ENCODE results near the gene ZNF165. TPM values are rescaled to one million over a fixed set of nuclear protein-coding genes. Genes with fewer than 3 reads are reported as not detected.

Gene ZNF165
- total and polyA plus RNA-seq, 2 of the 13 experiments (the other 11 are each of a cell fraction or from before 2014, with no cell fraction given): 0.58 to 8.6 TPM

DNA sequence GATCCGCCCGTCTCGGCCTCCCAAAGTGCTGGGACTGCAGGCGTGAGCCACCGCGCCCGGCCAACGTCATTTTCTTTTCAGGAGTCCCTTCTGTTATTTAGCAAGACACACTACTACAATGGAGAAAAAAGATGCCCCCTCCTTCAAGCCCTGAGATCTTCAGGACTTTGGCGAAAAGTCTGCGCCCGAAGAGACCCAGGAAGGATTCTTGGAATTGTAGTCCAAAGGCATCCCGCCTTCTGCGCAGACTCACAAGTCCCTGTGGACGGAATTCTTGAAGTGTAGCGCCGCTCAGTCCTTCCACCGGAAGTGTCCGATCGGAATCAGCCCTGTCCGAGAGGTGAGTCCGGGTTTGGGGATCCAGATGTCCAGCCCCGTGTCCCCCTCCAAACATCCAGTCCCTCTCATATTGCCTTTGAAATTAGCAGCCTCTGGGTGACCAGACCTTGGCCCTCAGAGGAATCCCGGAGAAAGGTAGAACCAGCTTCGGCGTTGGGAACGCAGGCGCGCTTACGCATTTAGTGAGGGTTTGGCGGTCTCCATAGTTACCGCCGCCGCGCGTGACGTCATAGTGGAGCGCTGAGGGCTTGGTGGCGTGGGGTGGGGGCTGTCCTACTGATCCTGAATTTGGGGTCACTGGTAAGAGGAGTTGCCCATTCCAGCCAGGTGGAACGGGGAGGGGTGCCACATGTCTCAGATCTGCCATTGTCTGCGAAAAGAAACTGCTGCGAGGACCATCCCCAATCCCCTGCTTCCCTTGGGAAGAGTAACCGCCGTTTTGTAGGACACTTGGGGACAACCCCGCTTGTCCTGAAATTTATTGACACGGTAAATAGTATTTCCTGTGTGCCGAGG lies 490 bp downstream of the ZNF165 start (continued):
- TF ChIP-seq ZNF558 (CRISPR knock-in tag; IDR thresholded peaks at IDR 0.05; ENCODE audit: borderline replicate concordance): peak; percentile 55; the same call in 1 of the 2 replicates
- TF ChIP-seq FOXJ3 (CRISPR knock-in tag; IDR thresholded peaks at IDR 0.05; ENCODE audit: borderline replicate concordance): peak; percentile 68
- TF ChIP-seq, protein P1, sequence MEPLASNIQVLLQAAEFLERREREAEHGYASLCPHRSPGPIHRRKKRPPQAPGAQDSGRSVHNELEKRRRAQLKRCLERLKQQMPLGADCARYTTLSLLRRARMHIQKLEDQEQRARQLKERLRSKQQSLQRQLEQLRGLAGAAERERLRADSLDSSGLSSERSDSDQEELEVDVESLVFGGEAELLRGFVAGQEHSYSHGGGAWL (CRISPR knock-in tag; IDR thresholded peaks at IDR 0.05): peak; percentile 61; the same call in 1 of the 2 replicates
- TF ChIP-seq THYN1 (CRISPR knock-in tag; IDR thresholded peaks at IDR 0.05; ENCODE audit: borderline replicate concordance, low read depth): no peak
- TF ChIP-seq RXRB (CRISPR knock-in tag; IDR thresholded peaks at IDR 0.05; ENCODE audit: borderline replicate concordance): peak; percentile 87
- TF ChIP-seq, protein P2, sequence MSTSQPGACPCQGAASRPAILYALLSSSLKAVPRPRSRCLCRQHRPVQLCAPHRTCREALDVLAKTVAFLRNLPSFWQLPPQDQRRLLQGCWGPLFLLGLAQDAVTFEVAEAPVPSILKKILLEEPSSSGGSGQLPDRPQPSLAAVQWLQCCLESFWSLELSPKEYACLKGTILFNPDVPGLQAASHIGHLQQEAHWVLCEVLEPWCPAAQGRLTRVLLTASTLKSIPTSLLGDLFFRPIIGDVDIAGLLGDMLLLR (CRISPR knock-in tag; IDR thresholded peaks at IDR 0.05): peak; percentile 77
- TF ChIP-seq, protein P3, sequence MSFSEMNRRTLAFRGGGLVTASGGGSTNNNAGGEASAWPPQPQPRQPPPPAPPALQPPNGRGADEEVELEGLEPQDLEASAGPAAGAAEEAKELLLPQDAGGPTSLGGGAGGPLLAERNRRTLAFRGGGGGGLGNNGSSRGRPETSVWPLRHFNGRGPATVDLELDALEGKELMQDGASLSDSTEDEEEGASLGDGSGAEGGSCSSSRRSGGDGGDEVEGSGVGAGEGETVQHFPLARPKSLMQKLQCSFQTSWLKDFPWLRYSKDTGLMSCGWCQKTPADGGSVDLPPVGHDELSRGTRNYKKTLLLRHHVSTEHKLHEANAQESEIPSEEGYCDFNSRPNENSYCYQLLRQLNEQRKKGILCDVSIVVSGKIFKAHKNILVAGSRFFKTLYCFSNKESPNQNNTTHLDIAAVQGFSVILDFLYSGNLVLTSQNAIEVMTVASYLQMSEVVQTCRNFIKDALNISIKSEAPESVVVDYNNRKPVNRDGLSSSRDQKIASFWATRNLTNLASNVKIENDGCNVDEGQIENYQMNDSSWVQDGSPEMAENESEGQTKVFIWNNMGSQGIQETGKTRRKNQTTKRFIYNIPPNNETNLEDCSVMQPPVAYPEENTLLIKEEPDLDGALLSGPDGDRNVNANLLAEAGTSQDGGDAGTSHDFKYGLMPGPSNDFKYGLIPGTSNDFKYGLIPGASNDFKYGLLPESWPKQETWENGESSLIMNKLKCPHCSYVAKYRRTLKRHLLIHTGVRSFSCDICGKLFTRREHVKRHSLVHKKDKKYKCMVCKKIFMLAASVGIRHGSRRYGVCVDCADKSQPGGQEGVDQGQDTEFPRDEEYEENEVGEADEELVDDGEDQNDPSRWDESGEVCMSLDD (CRISPR knock-in tag; IDR thresholded peaks at IDR 0.05; ENCODE audit: borderline replicate concordance): peak; percentile 72; the same call in 1 of the 2 replicates
- no peak for TF ChIP-seq ZNF746 (CRISPR knock-in tag; IDR thresholded peaks at IDR 0.05)
- peak; percentile 82 for TF ChIP-seq ZKSCAN8 (CRISPR knock-in tag; IDR thresholded peaks at IDR 0.05; ENCODE audit: borderline replicate concordance)
- peak; percentile 55 for TF ChIP-seq SP2 (CRISPR knock-in tag; IDR thresholded peaks at IDR 0.05)
- TF ChIP-seq, protein P4, sequence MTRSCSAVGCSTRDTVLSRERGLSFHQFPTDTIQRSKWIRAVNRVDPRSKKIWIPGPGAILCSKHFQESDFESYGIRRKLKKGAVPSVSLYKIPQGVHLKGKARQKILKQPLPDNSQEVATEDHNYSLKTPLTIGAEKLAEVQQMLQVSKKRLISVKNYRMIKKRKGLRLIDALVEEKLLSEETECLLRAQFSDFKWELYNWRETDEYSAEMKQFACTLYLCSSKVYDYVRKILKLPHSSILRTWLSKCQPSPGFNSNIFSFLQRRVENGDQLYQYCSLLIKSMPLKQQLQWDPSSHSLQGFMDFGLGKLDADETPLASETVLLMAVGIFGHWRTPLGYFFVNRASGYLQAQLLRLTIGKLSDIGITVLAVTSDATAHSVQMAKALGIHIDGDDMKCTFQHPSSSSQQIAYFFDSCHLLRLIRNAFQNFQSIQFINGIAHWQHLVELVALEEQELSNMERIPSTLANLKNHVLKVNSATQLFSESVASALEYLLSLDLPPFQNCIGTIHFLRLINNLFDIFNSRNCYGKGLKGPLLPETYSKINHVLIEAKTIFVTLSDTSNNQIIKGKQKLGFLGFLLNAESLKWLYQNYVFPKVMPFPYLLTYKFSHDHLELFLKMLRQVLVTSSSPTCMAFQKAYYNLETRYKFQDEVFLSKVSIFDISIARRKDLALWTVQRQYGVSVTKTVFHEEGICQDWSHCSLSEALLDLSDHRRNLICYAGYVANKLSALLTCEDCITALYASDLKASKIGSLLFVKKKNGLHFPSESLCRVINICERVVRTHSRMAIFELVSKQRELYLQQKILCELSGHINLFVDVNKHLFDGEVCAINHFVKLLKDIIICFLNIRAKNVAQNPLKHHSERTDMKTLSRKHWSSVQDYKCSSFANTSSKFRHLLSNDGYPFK (CRISPR knock-in tag; IDR thresholded peaks at IDR 0.05; ENCODE audit: borderline replicate concordance): peak; percentile 94
- TF ChIP-seq PHF21A (CRISPR knock-in tag; IDR thresholded peaks at IDR 0.05): peak; percentile 85
- no peak for TF ChIP-seq ZNF234 (CRISPR knock-in tag; conservative IDR thresholded peaks at IDR 0.05)
- TF ChIP-seq SIN3A (IDR thresholded peaks at IDR 0.05; ENCODE audit: borderline replicate concordance, low read depth, low read length): peak; percentile 97
- TF ChIP-seq TARDBP (CRISPR knock-in tag; IDR thresholded peaks at IDR 0.05): peak; percentile 97

Data from HepG2 (cell line).